WTC11 (cell line): Measurements from ENCODE around the gene SNX24. TPM values are rescaled to one million over a fixed set of nuclear protein-coding genes. Genes with fewer than 3 reads are reported as not detected.

Experiments used
- ATAC-seq: fragments of 200-7000 bp; cut with Tn5 transposase; 2 replicates; pipeline ENCODE4 v1.10.0; 2021; ENCODE audit warnings: mild to moderate bottlenecking, moderate library complexity
- CTCF ChIA-PET: fragments of 300-600 bp; sonication (Branson Sonifier 250); formaldehyde crosslinking; loops from one replicate; lab custom pipeline; 2021; ENCODE audit warnings: antibody characterized with exemption; lab: Charles Lee
- POLR2A ChIA-PET: fragments of 350-600 bp; sonication (Branson Sonifier 250); formaldehyde crosslinking; loops from one replicate; lab custom pipeline; 2021; ENCODE audit warnings: antibody characterized with exemption; lab: Charles Lee
- DNase-seq: peaks from one replicate; pipeline ENCODE4 v3.0.0; 2021; ENCODE audit warnings: low spot score
- H3K27ac Mint-ChIP-seq: 2 replicates; pipeline ENCODE4 v1.8.0; 2021; ENCODE audit warnings: mixed read lengths
- H3K27me3 Mint-ChIP-seq: 2 replicates; pipeline ENCODE4 v1.8.0; 2021; ENCODE audit warnings: low read depth, mild to moderate bottlenecking, moderate library complexity, mixed read lengths
- H3K36me3 Mint-ChIP-seq: 2 replicates; pipeline ENCODE4 v1.8.0; 2021; ENCODE audit warnings: mixed read lengths
- H3K4me1 Mint-ChIP-seq: 2 replicates; pipeline ENCODE4 v1.8.0; 2022; ENCODE audit warnings: mixed read lengths
- H3K4me3 Mint-ChIP-seq: 2 replicates; pipeline ENCODE4 v1.8.0; 2021; ENCODE audit warnings: mild to moderate bottlenecking, moderate library complexity, mixed read lengths
- H3K9me3 Mint-ChIP-seq: 2 replicates; pipeline ENCODE4 v1.8.0; 2021; ENCODE audit warnings: mixed read lengths
- ETV6 ChIP-seq: sonication (generic); formaldehyde crosslinking; IDR thresholded peaks from 2 replicates; pipeline ENCODE4 v1.8.1; 2022; ENCODE audit warnings: mild to moderate bottlenecking, missing genetic modification reagents
- FOXP1 ChIP-seq: sonication (generic); formaldehyde crosslinking; IDR thresholded peaks from 2 replicates; pipeline ENCODE4 v1.8.0; 2022; ENCODE audit warnings: missing genetic modification reagents, mild to moderate bottlenecking, moderate library complexity, borderline replicate concordance
- GRHL2 ChIP-seq: fragments of 250-450 bp; sonication (Bioruptor Pico); IDR thresholded peaks from 2 replicates; pipeline ENCODE4 v1.8.0; 2022; ENCODE audit warnings: mild to moderate bottlenecking, moderate library complexity; ENCODE audit not compliant: insufficient replicate concordance, severe bottlenecking
- JUN ChIP-seq: sonication (generic); formaldehyde crosslinking; IDR thresholded peaks from 2 replicates; pipeline ENCODE4 v1.8.0; 2023; ENCODE audit warnings: mild to moderate bottlenecking, missing genetic modification reagents
- MYBL2 ChIP-seq: sonication (generic); formaldehyde crosslinking; IDR thresholded peaks from 2 replicates; pipeline ENCODE4 v1.8.1; 2023; ENCODE audit warnings: mild to moderate bottlenecking, moderate library complexity, missing genetic modification reagents
- NFE2L1 ChIP-seq: sonication (generic); formaldehyde crosslinking; IDR thresholded peaks from 2 replicates; pipeline ENCODE4 v1.8.1; 2023; ENCODE audit warnings: missing genetic modification reagents
- NFYB ChIP-seq: sonication (generic); formaldehyde crosslinking; conservative IDR thresholded peaks from 2 replicates; pipeline ENCODE4 v1.8.0; 2022; ENCODE audit warnings: low read depth, missing genetic modification reagents
- OVOL2 ChIP-seq: fragments of 250-450 bp; sonication (Bioruptor Pico); IDR thresholded peaks from 2 replicates; pipeline ENCODE4 v1.9.0; 2021; ENCODE audit warnings: mild to moderate bottlenecking, borderline replicate concordance
- PRRX2 ChIP-seq: fragments of 250-450 bp; sonication (Bioruptor Pico); IDR thresholded peaks from 2 replicates; pipeline ENCODE4 v1.8.0; 2021; ENCODE audit warnings: mild to moderate bottlenecking
- SMAD3 ChIP-seq: sonication (generic); formaldehyde crosslinking; IDR thresholded peaks from 2 replicates; pipeline ENCODE4 v1.8.0; 2022; ENCODE audit warnings: missing genetic modification reagents, mild to moderate bottlenecking, borderline replicate concordance
- SOX15 ChIP-seq: fragments of 250-450 bp; sonication (Bioruptor Pico); IDR thresholded peaks from 2 replicates; pipeline ENCODE4 v1.9.0; 2021; ENCODE audit warnings: mild to moderate bottlenecking
- STAT6 ChIP-seq: sonication (generic); formaldehyde crosslinking; conservative IDR thresholded peaks from 2 replicates; pipeline ENCODE4 v1.8.1; 2023; ENCODE audit warnings: mild to moderate bottlenecking, low read depth, missing genetic modification reagents, moderate library complexity
- TCF7 ChIP-seq: sonication (generic); formaldehyde crosslinking; IDR thresholded peaks from 2 replicates; pipeline ENCODE4 v1.8.0; 2022; ENCODE audit warnings: mild to moderate bottlenecking, low read depth, missing genetic modification reagents, moderate library complexity
- TEAD4 ChIP-seq: sonication (generic); formaldehyde crosslinking; IDR thresholded peaks from 2 replicates; pipeline ENCODE4 v1.8.0; 2022; ENCODE audit warnings: mild to moderate bottlenecking, missing genetic modification reagents
- ZBTB21 ChIP-seq: sonication (generic); formaldehyde crosslinking; IDR thresholded peaks from 2 replicates; pipeline ENCODE4 v1.8.1; 2023; ENCODE audit warnings: mild to moderate bottlenecking, missing genetic modification reagents, borderline replicate concordance
- ZNF121 ChIP-seq: sonication (generic); formaldehyde crosslinking; IDR thresholded peaks from 2 replicates; pipeline ENCODE4 v1.8.0; 2023; ENCODE audit warnings: missing genetic modification reagents
- total RNA-seq: library from RNA; stranded (reverse); gene quantifications from 3 replicates; pipeline ENCODE4 v1.2.3, GENCODE V29; 2021
- TF ChIP-seq, protein P1 (sequence below): sonication (generic); formaldehyde crosslinking; IDR thresholded peaks from 2 replicates; pipeline ENCODE4 v1.8.0; 2023; ENCODE audit warnings: missing genetic modification reagents, mild to moderate bottlenecking, borderline replicate concordance
- TF ChIP-seq, protein P2 (sequence below): sonication (generic); formaldehyde crosslinking; IDR thresholded peaks from 2 replicates; pipeline ENCODE4 v1.8.1; 2023; ENCODE audit warnings: mild to moderate bottlenecking, missing genetic modification reagents
- TF ChIP-seq, protein P3 (sequence below): fragments of 250-450 bp; sonication (Bioruptor Pico); conservative IDR thresholded peaks from 2 replicates; pipeline ENCODE4 v1.9.0; 2021; ENCODE audit warnings: mild to moderate bottlenecking
- TF ChIP-seq, protein P4 (sequence below): sonication (generic); formaldehyde crosslinking; IDR thresholded peaks from 2 replicates; pipeline ENCODE4 v1.8.1; 2022; ENCODE audit warnings: missing genetic modification reagents, borderline replicate concordance

Gene SNX24
- total RNA-seq, 1 experiment from 2014 or later, result 15.5 TPM

DNA sequence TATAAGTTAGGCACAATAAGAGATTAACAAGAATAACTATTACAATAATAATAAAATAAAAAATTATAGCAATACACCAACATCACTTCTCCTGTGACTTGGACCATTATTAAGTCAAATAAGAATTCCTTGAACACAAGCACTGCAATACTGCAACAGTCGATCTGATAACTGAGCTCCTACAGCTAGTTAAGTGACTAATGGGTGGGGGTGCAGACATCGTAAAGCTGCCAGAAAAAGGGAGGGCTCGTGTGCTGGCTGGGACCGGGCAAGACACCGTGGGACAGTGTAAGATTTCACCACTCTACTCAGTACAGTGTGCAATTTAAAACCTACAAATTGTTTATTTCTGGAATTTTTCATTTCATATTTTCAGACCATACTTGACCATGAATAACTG lies 78.8 kb downstream of the SNX24 start (continued):
- TF ChIP-seq, protein P1, sequence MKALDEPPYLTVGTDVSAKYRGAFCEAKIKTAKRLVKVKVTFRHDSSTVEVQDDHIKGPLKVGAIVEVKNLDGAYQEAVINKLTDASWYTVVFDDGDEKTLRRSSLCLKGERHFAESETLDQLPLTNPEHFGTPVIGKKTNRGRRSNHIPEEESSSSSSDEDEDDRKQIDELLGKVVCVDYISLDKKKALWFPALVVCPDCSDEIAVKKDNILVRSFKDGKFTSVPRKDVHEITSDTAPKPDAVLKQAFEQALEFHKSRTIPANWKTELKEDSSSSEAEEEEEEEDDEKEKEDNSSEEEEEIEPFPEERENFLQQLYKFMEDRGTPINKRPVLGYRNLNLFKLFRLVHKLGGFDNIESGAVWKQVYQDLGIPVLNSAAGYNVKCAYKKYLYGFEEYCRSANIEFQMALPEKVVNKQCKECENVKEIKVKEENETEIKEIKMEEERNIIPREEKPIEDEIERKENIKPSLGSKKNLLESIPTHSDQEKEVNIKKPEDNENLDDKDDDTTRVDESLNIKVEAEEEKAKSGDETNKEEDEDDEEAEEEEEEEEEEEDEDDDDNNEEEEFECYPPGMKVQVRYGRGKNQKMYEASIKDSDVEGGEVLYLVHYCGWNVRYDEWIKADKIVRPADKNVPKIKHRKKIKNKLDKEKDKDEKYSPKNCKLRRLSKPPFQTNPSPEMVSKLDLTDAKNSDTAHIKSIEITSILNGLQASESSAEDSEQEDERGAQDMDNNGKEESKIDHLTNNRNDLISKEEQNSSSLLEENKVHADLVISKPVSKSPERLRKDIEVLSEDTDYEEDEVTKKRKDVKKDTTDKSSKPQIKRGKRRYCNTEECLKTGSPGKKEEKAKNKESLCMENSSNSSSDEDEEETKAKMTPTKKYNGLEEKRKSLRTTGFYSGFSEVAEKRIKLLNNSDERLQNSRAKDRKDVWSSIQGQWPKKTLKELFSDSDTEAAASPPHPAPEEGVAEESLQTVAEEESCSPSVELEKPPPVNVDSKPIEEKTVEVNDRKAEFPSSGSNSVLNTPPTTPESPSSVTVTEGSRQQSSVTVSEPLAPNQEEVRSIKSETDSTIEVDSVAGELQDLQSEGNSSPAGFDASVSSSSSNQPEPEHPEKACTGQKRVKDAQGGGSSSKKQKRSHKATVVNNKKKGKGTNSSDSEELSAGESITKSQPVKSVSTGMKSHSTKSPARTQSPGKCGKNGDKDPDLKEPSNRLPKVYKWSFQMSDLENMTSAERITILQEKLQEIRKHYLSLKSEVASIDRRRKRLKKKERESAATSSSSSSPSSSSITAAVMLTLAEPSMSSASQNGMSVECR (CRISPR knock-in tag), result no peak
- TF ChIP-seq ZBTB21 (CRISPR knock-in tag) (no peak), SOX15 (CRISPR knock-in tag) (no peak), TEAD4 (CRISPR knock-in tag) (no peak), JUN (no peak), SMAD3 (CRISPR knock-in tag) (no peak), ZNF121 (CRISPR knock-in tag) (no peak), GRHL2 (CRISPR knock-in tag) (no peak)

DNA sequence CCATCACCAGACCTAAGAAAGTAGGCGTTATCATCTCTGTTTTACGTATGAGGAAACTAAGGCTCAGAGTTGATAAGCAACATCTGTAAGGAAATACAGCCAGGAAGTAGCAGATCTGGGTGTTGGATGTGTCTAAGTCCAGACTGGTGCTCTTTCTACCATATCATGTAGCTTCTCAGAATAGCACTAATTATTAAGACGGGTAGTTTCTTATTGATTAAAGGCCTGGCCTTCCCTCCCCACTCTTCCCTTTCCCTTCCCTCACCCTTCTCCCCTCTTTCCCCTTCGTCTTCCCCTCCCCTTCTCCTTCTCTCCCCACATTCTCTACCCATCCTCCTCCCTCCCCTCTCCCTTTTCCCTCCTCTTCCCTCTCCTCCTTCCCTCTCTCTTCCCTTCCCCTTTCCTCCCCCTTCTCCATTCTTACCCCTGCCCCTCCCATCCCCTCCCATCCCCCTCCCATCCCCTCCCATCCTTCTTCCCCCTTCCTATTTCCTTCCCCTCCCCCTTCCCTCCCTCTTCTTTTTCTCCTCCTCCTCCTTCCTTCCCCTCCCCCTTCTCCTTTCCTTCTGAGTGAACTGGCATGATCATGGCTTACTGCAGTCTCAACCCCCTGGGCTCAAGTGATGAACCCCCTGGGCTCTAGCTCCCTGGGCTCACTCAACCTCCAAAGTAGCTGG lies 79.4 kb downstream of the SNX24 start:
- ChIA-PET CTCF (interaction anchor here (0.6 kb wide), 1 partner anchor 167 kb away, joined by 3 read pairs; no protein-coding TSS in a partner anchor), POLR2A (no interaction called here)
- Mint-ChIP-seq H3K36me3 (no peaks in the 10 kb centered on the region), H3K27me3 (no peaks in the 10 kb centered on the region; the same call in none of the 2 replicates), H3K4me3 (no peak overlapping the region), H3K9me3 (no peaks in the 10 kb centered on the region), H3K4me1 (peaks cover 48% of the 10 kb centered on the region), H3K27ac (no peak overlapping the region)
- DNase-seq (no peak), ATAC-seq (no peak; the same call in 1 of the 2 replicates)
- TF ChIP-seq PRRX2 (CRISPR knock-in tag) (no peak), MYBL2 (CRISPR knock-in tag) (no peak), ETV6 (CRISPR knock-in tag) (no peak), NFE2L1 (no peak), FOXP1 (CRISPR knock-in tag) (no peak), OVOL2 (CRISPR knock-in tag) (no peak), NFYB (CRISPR knock-in tag) (no peak), TCF7 (no peak), SOX15 (CRISPR knock-in tag) (no peak), STAT6 (CRISPR knock-in tag) (no peak)
- TF ChIP-seq, protein P2, sequence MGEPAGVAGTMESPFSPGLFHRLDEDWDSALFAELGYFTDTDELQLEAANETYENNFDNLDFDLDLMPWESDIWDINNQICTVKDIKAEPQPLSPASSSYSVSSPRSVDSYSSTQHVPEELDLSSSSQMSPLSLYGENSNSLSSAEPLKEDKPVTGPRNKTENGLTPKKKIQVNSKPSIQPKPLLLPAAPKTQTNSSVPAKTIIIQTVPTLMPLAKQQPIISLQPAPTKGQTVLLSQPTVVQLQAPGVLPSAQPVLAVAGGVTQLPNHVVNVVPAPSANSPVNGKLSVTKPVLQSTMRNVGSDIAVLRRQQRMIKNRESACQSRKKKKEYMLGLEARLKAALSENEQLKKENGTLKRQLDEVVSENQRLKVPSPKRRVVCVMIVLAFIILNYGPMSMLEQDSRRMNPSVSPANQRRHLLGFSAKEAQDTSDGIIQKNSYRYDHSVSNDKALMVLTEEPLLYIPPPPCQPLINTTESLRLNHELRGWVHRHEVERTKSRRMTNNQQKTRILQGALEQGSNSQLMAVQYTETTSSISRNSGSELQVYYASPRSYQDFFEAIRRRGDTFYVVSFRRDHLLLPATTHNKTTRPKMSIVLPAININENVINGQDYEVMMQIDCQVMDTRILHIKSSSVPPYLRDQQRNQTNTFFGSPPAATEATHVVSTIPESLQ (CRISPR knock-in tag), result no peak
- TF ChIP-seq, protein P3, sequence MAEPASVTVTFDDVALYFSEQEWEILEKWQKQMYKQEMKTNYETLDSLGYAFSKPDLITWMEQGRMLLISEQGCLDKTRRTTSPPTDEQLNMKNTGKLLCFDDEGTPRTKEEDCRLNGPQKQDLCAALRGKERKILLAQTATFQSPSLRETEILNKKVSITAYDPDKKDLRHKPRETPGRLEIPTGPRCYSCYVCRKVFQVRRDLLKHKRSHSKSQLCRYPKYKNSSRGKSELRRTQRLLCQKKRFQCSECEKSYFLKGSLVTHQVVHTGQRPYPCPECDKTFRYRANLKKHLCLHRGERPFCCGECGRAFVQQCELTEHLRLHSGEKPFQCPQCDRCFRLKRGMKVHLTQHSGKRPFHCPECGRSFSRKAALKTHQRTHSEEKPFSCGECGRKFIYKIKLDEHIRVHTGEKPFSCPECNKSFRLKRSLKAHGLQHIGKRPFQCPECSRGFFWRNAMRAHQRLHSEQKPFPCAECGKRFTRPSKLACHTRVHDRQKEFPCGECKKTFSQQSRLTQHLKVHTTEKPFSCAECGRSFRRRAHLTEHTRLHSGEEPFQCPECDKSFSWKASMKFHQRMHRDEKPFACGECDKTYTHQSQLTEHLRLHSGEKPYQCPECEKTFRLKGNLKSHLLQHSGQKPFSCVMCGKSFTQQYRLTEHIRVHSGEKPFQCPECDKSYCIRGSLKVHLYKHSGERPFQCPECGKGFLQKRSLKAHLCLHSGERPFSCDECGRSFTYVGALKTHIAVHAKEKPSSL (CRISPR knock-in tag), result no peak
- TF ChIP-seq, protein P4, sequence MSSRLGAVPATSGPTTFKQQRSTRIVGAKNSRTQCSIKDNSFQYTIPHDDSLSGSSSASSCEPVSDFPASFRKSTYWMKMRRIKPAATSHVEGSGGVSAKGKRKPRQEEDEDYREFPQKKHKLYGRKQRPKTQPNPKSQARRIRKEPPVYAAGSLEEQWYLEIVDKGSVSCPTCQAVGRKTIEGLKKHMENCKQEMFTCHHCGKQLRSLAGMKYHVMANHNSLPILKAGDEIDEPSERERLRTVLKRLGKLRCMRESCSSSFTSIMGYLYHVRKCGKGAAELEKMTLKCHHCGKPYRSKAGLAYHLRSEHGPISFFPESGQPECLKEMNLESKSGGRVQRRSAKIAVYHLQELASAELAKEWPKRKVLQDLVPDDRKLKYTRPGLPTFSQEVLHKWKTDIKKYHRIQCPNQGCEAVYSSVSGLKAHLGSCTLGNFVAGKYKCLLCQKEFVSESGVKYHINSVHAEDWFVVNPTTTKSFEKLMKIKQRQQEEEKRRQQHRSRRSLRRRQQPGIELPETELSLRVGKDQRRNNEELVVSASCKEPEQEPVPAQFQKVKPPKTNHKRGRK (CRISPR knock-in tag), result no peak
